ENCODE measurements around the gene PALLD. TPM values are rescaled to one million over a fixed set of nuclear protein-coding genes. Genes with fewer than 3 reads are reported as not detected.

PALLD gene
- total RNA-seq, 1 donor from 2014 or later, result 221 TPM

GRCh38 chr4:168623011-168623410 is 126.2 kb downstream of the PALLD start:
- no peak for DNase-seq

- DNase-seq, result no peak
Measured at GRCh38 chr4:168623484-168623883, 126.6 kb downstream of the PALLD start.

GRCh38 chr4:168628251-168628650 is 131.4 kb downstream of the PALLD start:
- no peak for DNase-seq

GRCh38 chr4:168629566-168629965 is 132.7 kb downstream of the PALLD start:
- peak; percentile 73 for DNase-seq

- peak; percentile 43 for DNase-seq
Measured at GRCh38 chr4:168630445-168631187, 133.8 kb downstream of the PALLD start.

- peak; percentile 88 for DNase-seq
Measured at GRCh38 chr4:168631241-168632162, 134.7 kb downstream of the PALLD start.

GRCh38 chr4:168632301-168632725 is 135.5 kb downstream of the PALLD start:
- DNase-seq, result peak; percentile 58

GRCh38 chr4:168633064-168633463 is 136.2 kb downstream of the PALLD start:
- peak; percentile 46 for DNase-seq

GRCh38 chr4:168633496-168633895 is 136.6 kb downstream of the PALLD start:
- no peak for DNase-seq

- peak; percentile 62 for DNase-seq
Measured at GRCh38 chr4:168634276-168634802, 137.5 kb downstream of the PALLD start.

GRCh38 chr4:168636040-168636439 is 139.2 kb downstream of the PALLD start:
- DNase-seq, result no peak

- DNase-seq, result no peak
Measured at GRCh38 chr4:168636506-168637196, 139.8 kb downstream of the PALLD start.

GRCh38 chr4:168637872-168638756 is 141.3 kb downstream of the PALLD start:
- no peak for DNase-seq

- DNase-seq, result no peak
Measured at GRCh38 chr4:168639914-168640313, 143.1 kb downstream of the PALLD start.

GRCh38 chr4:168641811-168642140 is 144.9 kb downstream of the PALLD start:
- DNase-seq, result no peak

- DNase-seq, result no peak
Measured at GRCh38 chr4:168642591-168642990, 145.7 kb downstream of the PALLD start.

- peak; percentile 56 for DNase-seq
Measured at GRCh38 chr4:168643111-168643795, 146.4 kb downstream of the PALLD start.

GRCh38 chr4:168643796-168644159 is 146.9 kb downstream of the PALLD start:
- DNase-seq, result no peak

GRCh38 chr4:168646001-168646768 is 149.3 kb downstream of the PALLD start:
- no peak for DNase-seq
